T1000 (cell line): ENCODE measurements around the gene CDH12.
"Not testable (repeated sequence)": the region's sequence is repeated elsewhere in the genome, so short reads cannot be mapped to it uniquely, and the experiment has no call there.

Source experiments
- DNase-seq: peaks from one replicate; lab custom pipeline; 2025; ENCODE audit warnings: mixed read lengths; lab: John Stamatoyannopoulos, UW

CDH12 gene

GRCh38 chr5:22151801-22152200 is 701.3 kb downstream of the CDH12 start:
- not testable (repeated sequence) for DNase-seq

GRCh38 chr5:22140418-22140817 is 712.7 kb downstream of the CDH12 start:
- not testable (repeated sequence) for DNase-seq

GRCh38 chr5:22139662-22140300 is 713.4 kb downstream of the CDH12 start:
- DNase-seq: not testable (repeated sequence)

- no peak for DNase-seq
These were observed 741.8 kb downstream of the CDH12 start for GRCh38 chr5:22111320-22111719.

GRCh38 chr5:22109315-22109714 is 743.8 kb downstream of the CDH12 start:
- DNase-seq: no peak

- no peak for DNase-seq
These were observed 744.6 kb downstream of the CDH12 start for GRCh38 chr5:22108545-22108944.

- no peak for DNase-seq
These were observed 750.3 kb downstream of the CDH12 start for GRCh38 chr5:22102823-22103359.

- DNase-seq: no peak
These were observed 764.6 kb downstream of the CDH12 start for GRCh38 chr5:22088517-22088916.

- DNase-seq: no peak
These were observed 773.6 kb downstream of the CDH12 start for GRCh38 chr5:22079566-22079965.

- no peak for DNase-seq
These were observed 774.1 kb downstream of the CDH12 start for GRCh38 chr5:22079002-22079401.

- no peak for DNase-seq
These were observed 776.6 kb downstream of the CDH12 start for GRCh38 chr5:22076586-22076985.

- no peak for DNase-seq
These were observed 782.9 kb downstream of the CDH12 start for GRCh38 chr5:22070186-22070728.

- no peak for DNase-seq
These were observed 789.4 kb downstream of the CDH12 start for GRCh38 chr5:22063717-22064116.

GRCh38 chr5:22058620-22059019 is 794.5 kb downstream of the CDH12 start:
- no peak for DNase-seq

GRCh38 chr5:22057012-22057411 is 796.1 kb downstream of the CDH12 start:
- no peak for DNase-seq

- DNase-seq: no peak
These were observed 796.5 kb downstream of the CDH12 start for GRCh38 chr5:22056601-22057000.

- no peak for DNase-seq
These were observed 799.9 kb downstream of the CDH12 start for GRCh38 chr5:22053195-22053594.

GRCh38 chr5:22051881-22052280 is 801.3 kb downstream of the CDH12 start:
- DNase-seq: no peak

- no peak for DNase-seq
These were observed 802.2 kb downstream of the CDH12 start for GRCh38 chr5:22050931-22051330.

GRCh38 chr5:22044229-22044628 is 808.9 kb downstream of the CDH12 start:
- DNase-seq: no peak

- no peak for DNase-seq
These were observed 817.1 kb downstream of the CDH12 start for GRCh38 chr5:22036061-22036460.

GRCh38 chr5:22033066-22033465 is 820.1 kb downstream of the CDH12 start:
- DNase-seq: no peak

GRCh38 chr5:22023784-22024183 is 829.4 kb downstream of the CDH12 start:
- DNase-seq: no peak

GRCh38 chr5:22012893-22013292 is 840.3 kb downstream of the CDH12 start:
- not testable (repeated sequence) for DNase-seq
